ENCODE measurements around the gene CEBPA. TPM values are rescaled to one million over a fixed set of nuclear protein-coding genes. Genes with fewer than 3 reads are reported as not detected.

Gene CEBPA
- total and polyA plus RNA-seq, 2 experiments from 2014 or later: 2.4 to 6.2 TPM

DNA sequence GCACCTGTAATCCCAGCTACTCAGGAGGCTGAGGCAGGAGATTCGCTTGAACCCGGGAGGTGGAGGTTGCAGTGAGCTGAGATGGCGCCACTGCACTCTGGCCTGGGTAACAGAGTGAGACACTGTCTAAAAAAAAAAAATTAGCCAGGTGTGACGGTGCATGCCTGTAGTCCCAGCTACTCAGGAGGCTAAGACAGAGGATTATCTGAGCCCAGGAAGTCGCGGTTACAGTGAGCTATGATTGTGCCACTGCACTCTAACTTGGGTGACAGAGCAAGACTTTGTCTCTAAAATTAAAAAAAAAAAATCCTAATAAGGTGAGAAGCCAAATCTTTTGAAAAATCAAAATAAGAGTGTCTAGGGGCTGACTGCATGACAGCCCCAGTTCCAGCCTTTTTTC is 9.7 kb upstream of the CEBPA start:
- H3K4me1 ChIP-seq (ENCODE audit: low read depth): no peaks in the 10 kb centered on the region
- DNase-seq (ENCODE audit: low read depth in 1 of 2, low spot score in 1 of 2): no peak
- H3K27me3 ChIP-seq: no peaks in the 10 kb centered on the region
- H3K36me3 ChIP-seq: no peaks in the 10 kb centered on the region
- no peak overlapping the region for H3K4me3 ChIP-seq
- H3K27ac ChIP-seq: no peak overlapping the region
- H3K9me3 ChIP-seq (ENCODE audit: low read depth): no peaks in the 10 kb centered on the region
- TF ChIP-seq, protein P1, sequence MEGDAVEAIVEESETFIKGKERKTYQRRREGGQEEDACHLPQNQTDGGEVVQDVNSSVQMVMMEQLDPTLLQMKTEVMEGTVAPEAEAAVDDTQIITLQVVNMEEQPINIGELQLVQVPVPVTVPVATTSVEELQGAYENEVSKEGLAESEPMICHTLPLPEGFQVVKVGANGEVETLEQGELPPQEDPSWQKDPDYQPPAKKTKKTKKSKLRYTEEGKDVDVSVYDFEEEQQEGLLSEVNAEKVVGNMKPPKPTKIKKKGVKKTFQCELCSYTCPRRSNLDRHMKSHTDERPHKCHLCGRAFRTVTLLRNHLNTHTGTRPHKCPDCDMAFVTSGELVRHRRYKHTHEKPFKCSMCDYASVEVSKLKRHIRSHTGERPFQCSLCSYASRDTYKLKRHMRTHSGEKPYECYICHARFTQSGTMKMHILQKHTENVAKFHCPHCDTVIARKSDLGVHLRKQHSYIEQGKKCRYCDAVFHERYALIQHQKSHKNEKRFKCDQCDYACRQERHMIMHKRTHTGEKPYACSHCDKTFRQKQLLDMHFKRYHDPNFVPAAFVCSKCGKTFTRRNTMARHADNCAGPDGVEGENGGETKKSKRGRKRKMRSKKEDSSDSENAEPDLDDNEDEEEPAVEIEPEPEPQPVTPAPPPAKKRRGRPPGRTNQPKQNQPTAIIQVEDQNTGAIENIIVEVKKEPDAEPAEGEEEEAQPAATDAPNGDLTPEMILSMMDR (IDR thresholded peaks at IDR 0.05; ENCODE audit: low read depth, low read length): no peak

DNA sequence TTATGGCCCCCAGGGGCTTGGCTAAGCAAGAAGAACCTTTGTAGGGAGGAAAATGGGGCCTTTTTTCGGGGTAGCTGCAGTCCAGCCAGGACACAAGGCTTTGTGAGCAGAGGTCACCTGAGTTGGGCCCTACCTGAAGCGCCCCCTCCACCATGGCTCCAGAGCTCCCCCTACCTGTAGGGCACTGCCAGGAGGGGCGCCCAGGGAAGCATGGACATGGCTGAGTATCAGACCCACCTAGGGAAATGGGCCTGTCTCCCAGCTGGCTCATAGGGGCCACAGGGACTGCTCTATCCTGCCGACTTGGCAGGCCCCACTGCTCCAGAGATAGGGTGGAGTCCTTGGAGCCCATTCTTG is 9.0 kb upstream of the CEBPA start:
- TF ChIP-seq, protein P1 (IDR thresholded peaks at IDR 0.05; ENCODE audit: low read depth, low read length): peak; percentile 10
- H3K36me3 ChIP-seq: no peaks in the 10 kb centered on the region
- DNase-seq (ENCODE audit: low read depth in 1 of 2, low spot score in 1 of 2): no peak
- no peaks in the 10 kb centered on the region for H3K4me1 ChIP-seq (ENCODE audit: low read depth)
- no peak overlapping the region for H3K27ac ChIP-seq
- H3K9me3 ChIP-seq (ENCODE audit: low read depth): no peaks in the 10 kb centered on the region
- H3K27me3 ChIP-seq: no peaks in the 10 kb centered on the region
- no peak overlapping the region for H3K4me3 ChIP-seq

DNA sequence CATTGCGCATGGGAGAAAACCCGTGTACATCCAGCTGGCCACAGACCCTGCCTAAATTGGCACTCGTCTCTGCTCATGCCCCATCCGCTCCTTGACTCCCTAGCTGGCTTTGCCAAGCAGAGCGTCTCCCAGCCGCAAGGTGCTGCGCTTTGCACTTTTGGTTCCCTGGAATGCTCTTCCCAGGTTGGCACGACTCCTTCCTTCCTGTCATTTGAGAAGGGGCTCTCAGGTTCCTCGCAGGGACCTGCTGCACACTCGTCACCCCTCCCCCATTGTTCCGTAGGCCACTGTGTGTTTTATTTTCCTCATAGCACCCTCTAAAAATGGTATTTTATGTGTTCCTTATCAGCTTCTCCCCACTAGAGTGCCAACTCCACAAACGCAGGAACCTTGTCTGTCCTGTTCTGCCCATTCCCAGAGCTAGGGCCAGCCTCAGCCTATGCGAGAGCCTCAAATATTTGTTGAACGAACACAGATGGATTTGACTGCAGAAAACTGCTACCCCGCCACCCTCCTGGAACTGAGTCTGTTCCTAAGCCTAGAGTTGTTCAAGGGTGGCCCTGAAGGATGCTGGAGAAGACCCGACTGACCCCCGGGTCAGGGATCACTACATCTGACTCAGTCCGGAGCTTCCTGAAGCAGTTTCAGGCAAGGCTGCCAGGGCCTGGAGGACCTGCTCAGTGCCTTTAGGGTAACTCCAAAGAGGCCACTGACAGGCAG is 8.4 kb upstream of the CEBPA start:
- no peak for DNase-seq (ENCODE audit: low read depth in 1 of 2, low spot score in 1 of 2)
- no peak overlapping the region for H3K4me3 ChIP-seq
- no peaks in the 10 kb centered on the region for H3K27me3 ChIP-seq
- TF ChIP-seq, protein P1 (IDR thresholded peaks at IDR 0.05; ENCODE audit: low read depth, low read length): no peak
- no peaks in the 10 kb centered on the region for H3K36me3 ChIP-seq
- H3K4me1 ChIP-seq (ENCODE audit: low read depth): no peaks in the 10 kb centered on the region
- no peak overlapping the region for H3K27ac ChIP-seq
- H3K9me3 ChIP-seq (ENCODE audit: low read depth): no peaks in the 10 kb centered on the region

DNA sequence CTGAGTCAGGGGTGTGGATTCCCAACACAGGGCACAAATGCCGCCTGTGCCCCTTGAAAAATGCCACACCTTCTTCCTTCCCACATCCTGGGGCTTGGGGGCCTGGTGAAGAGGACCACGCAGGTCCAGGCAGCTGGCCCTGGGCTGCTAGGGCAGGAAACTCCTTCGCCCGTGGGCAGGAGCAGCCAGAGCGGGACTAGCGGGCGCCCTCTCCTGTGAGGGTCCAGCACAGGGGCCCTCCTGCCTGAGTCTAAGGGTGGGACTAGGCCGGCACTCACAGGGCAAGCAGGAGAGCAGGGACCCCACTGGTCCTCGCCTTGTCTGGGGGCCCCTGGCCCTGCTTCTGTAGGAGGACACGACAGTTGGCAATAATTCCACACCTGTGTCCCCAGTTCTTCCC is 7.5 kb upstream of the CEBPA start:
- H3K9me3 ChIP-seq (ENCODE audit: low read depth): no peaks in the 10 kb centered on the region
- H3K4me3 ChIP-seq: no peak overlapping the region
- no peak overlapping the region for H3K27ac ChIP-seq
- H3K4me1 ChIP-seq (ENCODE audit: low read depth): peaks cover 6% of the 10 kb centered on the region
- TF ChIP-seq, protein P1 (IDR thresholded peaks at IDR 0.05; ENCODE audit: low read depth, low read length): no peak
- DNase-seq (ENCODE audit: low read depth in 1 of 2, low spot score in 1 of 2): no peak
- H3K36me3 ChIP-seq: no peaks in the 10 kb centered on the region
- no peaks in the 10 kb centered on the region for H3K27me3 ChIP-seq

DNA sequence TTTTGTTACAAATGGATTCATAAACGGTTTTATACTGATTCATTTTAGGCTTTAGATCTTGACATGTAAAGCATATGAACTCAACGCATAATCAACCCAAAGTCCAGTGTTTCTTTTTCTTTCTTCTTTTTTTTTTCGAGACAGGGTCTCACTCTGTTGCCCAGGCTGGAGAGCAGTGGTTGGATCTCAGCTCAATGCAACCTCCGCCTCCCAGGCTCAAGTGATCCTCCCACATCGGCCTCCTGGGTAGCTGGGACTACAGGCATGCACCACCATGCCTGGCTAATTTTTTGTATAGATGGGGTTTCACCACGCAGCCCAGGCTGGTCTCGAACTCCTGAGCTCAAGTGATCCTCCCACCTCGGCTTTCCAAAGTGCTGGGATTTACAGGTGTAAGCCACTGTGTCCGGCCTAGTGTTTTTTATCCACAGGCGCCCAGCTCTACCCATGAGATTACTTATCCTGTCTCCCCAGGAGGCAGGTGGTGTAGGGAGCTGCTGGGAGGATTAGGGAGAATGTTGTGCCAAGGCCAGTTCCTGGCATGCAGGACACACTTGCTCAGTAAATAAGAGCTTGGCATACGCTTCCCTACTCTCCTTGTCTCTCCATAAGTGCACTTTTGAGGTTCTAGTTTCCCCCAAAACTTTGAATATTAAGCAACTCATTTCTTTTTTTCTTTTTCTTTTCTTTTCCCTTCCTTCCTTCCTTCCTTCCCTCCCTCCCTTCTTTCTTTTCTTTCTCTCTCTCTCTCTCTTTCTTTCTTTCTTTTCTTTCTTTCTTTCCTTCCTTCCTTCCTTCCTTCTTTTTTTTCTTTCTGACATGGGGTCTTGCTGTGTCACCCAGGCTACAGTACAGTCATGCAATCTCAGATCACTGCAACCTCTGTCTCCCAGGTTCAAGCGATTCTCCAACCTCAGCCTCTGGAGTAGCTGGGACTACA is 4.8 kb upstream of the CEBPA start:
- TF ChIP-seq, protein P1 (IDR thresholded peaks at IDR 0.05; ENCODE audit: low read depth, low read length): no peak
- Histone ChIP-seq H3K4me3 (no peak overlapping the region), H3K9me3 (ENCODE audit: low read depth) (no peaks in the 10 kb centered on the region), H3K27ac (no peak overlapping the region), H3K4me1 (ENCODE audit: low read depth) (peaks cover 10% of the 10 kb centered on the region), H3K27me3 (peaks cover under 1% of the 10 kb centered on the region), H3K36me3 (no peaks in the 10 kb centered on the region)
- no peak for DNase-seq (ENCODE audit: low read depth in 1 of 2, low spot score in 1 of 2)
